Measurements from ENCODE around the gene SIRT7. TPM values are rescaled to one million over a fixed set of nuclear protein-coding genes. Genes with fewer than 3 reads are reported as not detected.
A peak's percentile ranks its signal among the peaks of the same experiment; 100 is the strongest.

SIRT7 gene
- polyA plus RNA-seq, 1 donor from 2014 or later: 31.6 TPM

DNA sequence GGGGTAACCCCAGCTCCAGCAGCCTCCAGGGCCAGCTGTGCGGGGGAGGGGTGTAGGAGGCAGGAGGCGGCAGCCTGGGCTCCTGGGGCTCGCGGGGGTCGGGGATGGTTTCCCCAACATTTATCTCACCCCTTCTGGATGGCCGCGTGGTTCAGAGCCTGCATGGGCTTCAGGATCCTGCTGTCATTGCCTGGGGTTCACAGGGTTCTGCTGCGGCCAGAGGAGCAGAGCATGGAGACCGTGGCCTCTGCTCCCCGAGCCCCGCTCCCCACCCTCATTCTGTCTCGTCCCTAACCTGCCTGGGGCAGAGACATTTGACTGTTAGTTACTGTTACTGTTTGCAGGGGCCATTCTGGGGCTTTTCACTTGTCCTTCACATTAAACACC lies 24.2 kb upstream of the SIRT7 start:
- Mint-ChIP-seq H3K4me1 (peaks cover 0 to 2% (median 0%) of the 10 kb centered on the region in 3 donors), H3K27ac (peak overlapping the region in 1 of 3 donors; percentile 73), H3K9me3 (no peaks in the 10 kb centered on the region)

DNA sequence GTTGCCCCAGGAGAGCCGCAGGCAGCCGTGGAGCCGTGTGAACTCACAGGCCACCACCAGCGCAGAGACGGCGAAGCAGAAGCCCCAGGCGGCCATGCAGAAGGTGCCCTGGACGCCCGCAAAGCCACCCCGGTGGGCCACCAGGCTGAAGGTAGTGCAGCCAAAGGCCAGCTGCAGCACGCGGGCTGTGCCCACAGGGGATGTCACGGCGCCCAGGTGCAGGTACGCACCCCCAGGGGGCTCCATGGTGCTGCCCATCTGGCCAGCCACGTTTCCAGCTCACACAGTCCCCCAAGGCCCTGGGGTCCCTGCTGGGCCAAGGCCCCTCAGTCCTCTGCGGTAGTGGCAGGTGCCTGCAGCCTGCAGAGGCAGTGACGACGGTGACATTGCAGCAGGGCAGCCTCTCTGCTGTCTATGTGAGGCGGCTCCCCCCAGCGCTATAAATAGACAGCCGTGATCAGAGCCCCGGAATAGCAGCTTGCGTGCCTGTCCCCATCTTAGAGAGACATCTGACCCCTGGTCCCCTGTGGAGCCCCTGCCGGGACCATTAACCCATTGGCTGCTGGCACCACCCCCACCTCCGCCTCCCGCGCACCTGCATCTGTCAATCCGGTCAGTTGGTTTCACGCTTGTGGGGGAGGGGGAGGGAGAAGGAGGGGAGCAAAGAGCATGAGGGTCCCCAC lies 23.6 kb upstream of the SIRT7 start:
- peaks cover 16% of the 10 kb centered on the region for H3K27me3 Mint-ChIP-seq
- H3K9me3 Mint-ChIP-seq: no peaks in the 10 kb centered on the region
- no peak overlapping the region for H3K27ac Mint-ChIP-seq
- no peaks in the 10 kb centered on the region for H3K36me3 Mint-ChIP-seq
- peaks cover 0 to 2% (median 0%) of the 10 kb centered on the region in 3 donors for H3K4me1 Mint-ChIP-seq
- H3K4me3 Mint-ChIP-seq: no peak overlapping the region

More for the DNA sequence above, 24.2 kb upstream of the SIRT7 start:
- Mint-ChIP-seq H3K36me3 (no peaks in the 10 kb centered on the region), H3K27me3 (peaks cover 16% of the 10 kb centered on the region), H3K4me3 (no peak overlapping the region)

DNA sequence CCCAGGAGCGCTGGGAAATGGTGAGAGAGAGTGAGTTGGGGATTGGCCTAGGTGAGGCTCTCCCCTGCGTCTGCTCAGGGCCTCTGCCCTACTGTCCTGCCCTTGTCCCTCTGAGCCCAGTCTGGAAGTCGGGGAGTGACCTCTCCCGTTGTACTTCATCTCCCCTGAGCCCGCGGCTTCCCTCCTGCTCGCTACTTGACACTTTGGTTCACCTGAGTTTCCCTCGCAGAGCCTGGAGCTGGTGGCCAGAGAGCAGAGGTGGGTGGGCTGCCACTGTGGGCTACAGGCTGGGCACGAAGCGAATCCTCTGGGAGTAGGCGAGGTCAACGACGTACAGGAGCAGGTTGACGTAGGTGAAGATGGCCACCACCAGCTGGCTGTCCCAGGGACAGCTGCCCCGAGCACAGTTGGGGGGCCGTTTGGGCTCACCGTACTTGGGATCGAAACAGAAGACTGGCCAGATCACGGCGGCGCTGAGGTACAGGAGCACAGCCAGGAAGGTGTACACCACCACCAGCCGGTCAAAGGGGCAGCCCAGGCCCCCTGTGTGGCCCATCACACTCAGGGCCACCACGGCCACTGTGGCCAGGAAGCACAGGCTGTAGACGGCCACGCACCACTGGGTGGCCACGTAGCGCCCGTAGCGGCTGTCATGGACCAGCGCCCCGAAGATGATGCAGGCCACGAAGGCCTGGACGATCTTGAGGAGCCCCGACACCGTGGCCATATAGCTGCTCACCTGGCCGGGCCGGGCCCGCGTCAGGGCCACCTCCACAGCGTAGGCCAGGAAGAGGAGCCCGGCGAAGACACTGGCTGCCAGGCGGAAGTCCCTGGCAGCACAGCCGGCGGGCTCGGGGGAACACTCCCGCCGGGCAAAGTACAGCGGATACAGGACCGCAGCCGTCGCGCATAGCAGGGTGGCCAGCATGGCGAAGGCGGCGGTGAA lies 22.8 kb upstream of the SIRT7 start:
- H3K4me1 Mint-ChIP-seq: peaks cover 0 to 2% (median 0%) of the 10 kb centered on the region in 3 donors
- peak overlapping the region in 1 of 3 donors; percentile 21 for H3K27ac Mint-ChIP-seq
- peaks cover 16% of the 10 kb centered on the region for H3K27me3 Mint-ChIP-seq
- peak overlapping the region in 1 of 4 donors; percentile 27 for H3K4me3 Mint-ChIP-seq
- H3K36me3 Mint-ChIP-seq: no peaks in the 10 kb centered on the region
- no peaks in the 10 kb centered on the region for H3K9me3 Mint-ChIP-seq

DNA sequence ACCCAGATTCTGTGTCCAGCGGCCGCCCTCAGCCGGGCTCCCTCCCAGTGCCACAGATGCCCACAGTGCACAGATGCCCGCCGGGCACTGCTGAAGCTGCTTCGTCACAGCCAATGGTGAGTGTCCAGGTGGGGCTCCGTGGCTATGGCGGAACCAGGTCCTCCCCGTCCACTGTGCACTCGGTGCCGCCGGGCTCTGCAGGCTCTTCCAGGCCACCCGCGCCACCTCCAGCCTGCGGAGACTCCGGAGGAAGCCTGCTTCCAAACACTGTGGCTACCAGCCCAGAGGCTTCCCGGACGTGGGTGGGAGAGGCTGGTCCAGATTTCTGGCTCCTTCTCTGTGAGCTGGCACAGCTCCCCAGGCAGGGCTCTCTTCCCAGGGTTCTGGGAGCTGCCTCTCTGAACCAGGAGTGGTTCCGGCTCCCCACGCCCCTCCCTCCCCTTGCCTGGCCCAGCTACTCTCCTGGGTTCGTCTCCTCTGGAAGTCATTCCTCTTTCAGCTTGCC lies 22.0 kb upstream of the SIRT7 start:
- H3K4me1 Mint-ChIP-seq: peaks cover 0 to 2% (median 0%) of the 10 kb centered on the region in 3 donors
- H3K9me3 Mint-ChIP-seq: no peaks in the 10 kb centered on the region
- peaks cover 16% of the 10 kb centered on the region for H3K27me3 Mint-ChIP-seq
- H3K4me3 Mint-ChIP-seq: no peak overlapping the region
- H3K27ac Mint-ChIP-seq: no peak overlapping the region
- H3K36me3 Mint-ChIP-seq: no peaks in the 10 kb centered on the region

DNA sequence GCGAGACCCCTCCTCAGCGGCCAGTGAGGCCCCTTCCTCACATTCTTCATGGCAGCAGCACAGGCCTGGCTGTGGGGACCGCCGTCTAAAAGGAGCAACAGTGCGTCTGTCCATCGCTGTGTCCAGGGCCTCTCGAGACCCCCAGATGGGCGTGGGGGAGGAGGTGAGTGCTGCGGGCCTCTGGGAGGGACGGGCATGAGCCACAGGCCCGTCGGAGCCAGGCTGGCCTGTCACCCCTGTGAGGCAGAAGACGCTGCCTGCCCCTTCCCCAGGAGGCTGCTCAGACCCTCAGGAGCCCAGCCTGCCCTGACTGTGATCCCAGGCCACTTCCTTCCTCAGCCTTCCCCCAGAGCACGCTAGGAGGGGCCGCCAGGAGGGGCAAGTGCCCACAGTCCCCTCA lies 21.2 kb upstream of the SIRT7 start:
- Mint-ChIP-seq H3K27ac (no peak overlapping the region), H3K4me3 (no peak overlapping the region), H3K9me3 (no peaks in the 10 kb centered on the region), H3K27me3 (peaks cover 16% of the 10 kb centered on the region), H3K36me3 (no peaks in the 10 kb centered on the region), H3K4me1 (peaks cover 0 to 2% (median 0%) of the 10 kb centered on the region in 3 donors)

DNA sequence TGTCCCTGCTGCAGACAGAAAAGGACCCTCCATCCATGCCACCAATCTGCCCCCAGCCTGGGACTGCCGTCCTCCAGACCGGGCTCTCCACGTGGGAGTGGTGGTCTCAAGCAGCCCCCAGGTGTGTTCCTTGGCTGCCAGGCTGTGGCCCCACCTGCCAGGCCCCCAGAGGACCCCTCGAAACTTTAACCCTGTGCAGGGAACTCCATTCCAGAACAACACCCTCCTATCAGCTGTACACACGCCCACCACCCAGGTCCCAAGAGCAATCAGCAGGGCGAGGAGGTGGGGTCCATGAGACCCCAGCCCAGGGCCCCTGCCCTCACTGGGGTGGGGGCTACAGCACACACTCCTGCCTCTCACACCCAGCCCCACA lies 17.7 kb upstream of the SIRT7 start:
- Mint-ChIP-seq H3K4me1 (peaks cover 0 to 4% (median 0%) of the 10 kb centered on the region in 3 donors), H3K4me3 (peak overlapping the region in 3 of 4 donors; percentile 67 to 78 (median 70)), H3K9me3 (no peaks in the 10 kb centered on the region), H3K27ac (peak overlapping the region in 1 of 3 donors; percentile 25), H3K27me3 (peaks cover 10% of the 10 kb centered on the region), H3K36me3 (no peaks in the 10 kb centered on the region)

DNA sequence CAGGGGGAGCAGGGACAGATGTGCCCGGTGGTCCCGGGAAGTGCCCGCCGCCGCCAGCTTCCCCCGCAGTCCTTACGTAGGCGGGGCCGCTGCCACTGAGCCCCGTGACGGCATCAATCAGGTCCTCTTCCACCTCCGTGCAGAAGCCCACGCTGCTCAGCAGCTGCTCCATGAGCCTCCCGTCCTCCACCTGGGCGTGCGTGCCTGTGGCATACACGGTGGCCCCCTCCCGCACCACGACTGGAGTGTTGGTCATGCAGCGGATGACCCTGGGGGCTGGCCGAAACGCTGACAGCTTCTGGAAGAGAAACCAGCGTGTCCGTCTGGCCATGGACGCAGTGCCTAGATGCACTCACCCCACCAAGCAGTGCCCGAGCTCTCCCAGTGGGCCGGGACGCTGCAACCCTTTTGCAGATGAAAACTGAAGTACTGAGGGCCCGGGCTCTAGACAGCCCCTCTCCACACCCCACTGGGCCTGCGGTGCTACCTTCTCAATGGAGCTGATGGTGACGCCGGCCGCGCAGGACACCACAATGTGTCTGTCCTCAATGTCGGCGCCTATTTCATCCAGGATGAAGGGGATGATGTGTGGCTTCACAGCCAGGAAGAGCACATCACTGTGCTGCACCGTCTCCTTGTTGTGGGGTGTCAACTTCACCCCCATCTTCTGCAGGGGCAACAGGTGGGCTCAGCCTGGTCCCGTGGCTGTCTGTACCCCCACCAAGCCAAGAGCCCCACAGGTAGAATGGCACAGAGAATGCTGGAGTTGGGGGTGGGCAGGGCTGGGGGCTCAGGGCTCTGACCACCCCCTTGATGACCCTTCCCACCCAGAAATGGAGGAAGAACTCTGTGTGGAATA lies 17.1 kb upstream of the SIRT7 start:
- H3K36me3 Mint-ChIP-seq: no peaks in the 10 kb centered on the region
- peak overlapping the region in 2 of 4 donors; percentile 55 to 67 for H3K4me3 Mint-ChIP-seq
- no peak overlapping the region for H3K27ac Mint-ChIP-seq
- H3K27me3 Mint-ChIP-seq: peaks cover 5% of the 10 kb centered on the region
- H3K9me3 Mint-ChIP-seq: no peaks in the 10 kb centered on the region
- peaks cover 0 to 4% (median 0%) of the 10 kb centered on the region in 3 donors for H3K4me1 Mint-ChIP-seq

DNA sequence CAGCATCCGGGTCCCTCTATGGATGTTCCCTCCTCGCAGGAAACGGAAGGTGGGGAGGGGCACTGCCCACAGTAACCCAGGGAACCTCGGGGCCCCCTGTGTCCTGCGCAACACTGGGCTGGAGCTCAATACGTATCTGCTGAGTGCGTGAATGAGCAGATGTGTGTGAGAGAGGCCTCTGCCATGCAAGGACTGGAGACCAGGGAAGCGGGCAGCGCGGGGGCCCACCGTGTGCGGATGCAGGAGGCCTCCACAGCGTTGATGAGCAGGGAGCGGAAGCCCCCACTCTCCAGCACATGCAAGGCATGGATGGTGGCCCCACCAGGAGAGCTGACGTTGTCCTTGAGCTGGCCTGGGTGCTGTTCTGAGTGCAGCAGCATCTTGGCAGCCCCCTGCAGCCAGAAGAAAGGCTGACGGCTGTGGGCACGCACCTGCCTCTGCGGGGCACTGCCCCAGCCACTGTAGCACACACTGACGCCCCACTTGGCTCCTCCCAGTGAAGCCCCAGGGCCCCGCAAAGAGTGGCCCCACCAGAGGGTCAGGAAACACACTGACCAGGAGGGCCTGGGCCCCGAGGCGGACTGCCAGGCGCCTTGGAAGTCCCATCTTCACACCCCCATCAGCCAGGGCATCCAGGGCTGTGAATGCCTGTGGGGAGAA lies 16.3 kb upstream of the SIRT7 start:
- H3K36me3 Mint-ChIP-seq: no peaks in the 10 kb centered on the region

DNA sequence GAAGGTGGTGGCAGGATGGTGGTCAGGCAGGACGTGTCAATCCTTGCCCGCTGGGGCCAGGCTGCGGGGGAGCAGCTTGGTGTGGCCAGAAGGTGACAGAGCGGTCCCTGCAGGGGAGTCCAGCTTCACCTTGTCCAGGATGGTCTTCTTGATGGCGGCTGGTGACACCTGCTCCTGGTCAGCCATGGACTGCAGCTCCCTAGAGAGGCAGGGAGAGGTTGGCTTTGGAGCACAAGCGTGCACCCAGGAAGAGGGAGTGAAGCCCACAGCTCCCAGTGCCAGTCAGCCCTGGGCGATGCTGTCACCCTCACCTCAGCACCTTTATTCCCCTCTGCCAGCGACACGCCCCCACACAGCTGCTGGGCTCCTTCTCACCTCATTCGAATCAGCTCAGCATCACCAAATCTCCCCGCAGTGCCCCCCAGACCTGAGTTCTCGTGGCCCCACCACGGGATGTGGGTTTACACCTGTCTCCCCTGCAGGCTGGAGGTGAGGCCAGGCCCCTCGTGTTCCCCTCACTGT lies 15.3 kb upstream of the SIRT7 start:
- no peak overlapping the region for H3K4me3 Mint-ChIP-seq
- peaks cover 0 to 4% (median 0%) of the 10 kb centered on the region in 3 donors for H3K4me1 Mint-ChIP-seq
- peaks cover 10% of the 10 kb centered on the region for H3K27me3 Mint-ChIP-seq
- no peaks in the 10 kb centered on the region for H3K36me3 Mint-ChIP-seq
- no peak overlapping the region for H3K27ac Mint-ChIP-seq
- no peaks in the 10 kb centered on the region for H3K9me3 Mint-ChIP-seq

More for the DNA sequence above, 16.3 kb upstream of the SIRT7 start:
- H3K4me3 Mint-ChIP-seq: peak overlapping the region in 1 of 4 donors; percentile 40
- no peak overlapping the region for H3K27ac Mint-ChIP-seq
- peaks cover 0 to 4% (median 0%) of the 10 kb centered on the region in 3 donors for H3K4me1 Mint-ChIP-seq
- no peaks in the 10 kb centered on the region for H3K9me3 Mint-ChIP-seq
- peaks cover 5% of the 10 kb centered on the region for H3K27me3 Mint-ChIP-seq

DNA sequence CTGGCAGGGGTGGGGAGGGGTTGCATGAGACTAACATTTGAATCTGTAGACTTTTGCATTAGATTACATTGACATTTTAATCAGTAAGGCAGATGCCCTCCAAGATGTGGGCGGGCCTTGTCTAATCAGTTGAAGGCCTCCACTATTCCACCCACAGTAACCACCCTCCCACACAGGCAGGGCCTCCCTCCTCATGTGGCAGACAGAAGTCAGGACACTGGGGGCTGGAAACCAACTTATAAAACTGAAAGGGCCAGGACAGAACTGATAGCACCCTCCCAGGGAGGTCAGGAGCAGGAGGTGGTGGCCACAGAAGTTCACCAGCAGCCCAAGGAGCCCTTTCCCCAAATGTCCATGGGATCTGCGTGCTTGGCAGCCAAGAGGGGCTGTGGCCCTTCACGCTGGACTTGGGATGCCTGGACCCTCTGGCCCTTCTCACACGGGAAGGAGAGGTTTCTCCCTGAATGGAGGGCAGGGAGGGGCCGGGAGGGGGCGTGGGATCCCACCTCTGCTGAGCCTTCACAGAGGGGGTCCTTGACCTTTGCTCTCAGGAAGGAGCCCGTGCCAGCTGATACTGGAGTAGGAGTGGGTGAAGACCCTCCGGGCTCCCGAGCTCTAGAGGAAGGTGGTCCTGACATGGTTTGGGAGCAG lies 14.5 kb upstream of the SIRT7 start:
- no peak overlapping the region for H3K27ac Mint-ChIP-seq
- no peaks in the 10 kb centered on the region for H3K9me3 Mint-ChIP-seq
- no peaks in the 10 kb centered on the region for H3K36me3 Mint-ChIP-seq
- H3K4me3 Mint-ChIP-seq: no peak overlapping the region
- peaks cover 0 to 3% (median 0%) of the 10 kb centered on the region in 3 donors for H3K4me1 Mint-ChIP-seq
- peaks cover 8% of the 10 kb centered on the region for H3K27me3 Mint-ChIP-seq

DNA sequence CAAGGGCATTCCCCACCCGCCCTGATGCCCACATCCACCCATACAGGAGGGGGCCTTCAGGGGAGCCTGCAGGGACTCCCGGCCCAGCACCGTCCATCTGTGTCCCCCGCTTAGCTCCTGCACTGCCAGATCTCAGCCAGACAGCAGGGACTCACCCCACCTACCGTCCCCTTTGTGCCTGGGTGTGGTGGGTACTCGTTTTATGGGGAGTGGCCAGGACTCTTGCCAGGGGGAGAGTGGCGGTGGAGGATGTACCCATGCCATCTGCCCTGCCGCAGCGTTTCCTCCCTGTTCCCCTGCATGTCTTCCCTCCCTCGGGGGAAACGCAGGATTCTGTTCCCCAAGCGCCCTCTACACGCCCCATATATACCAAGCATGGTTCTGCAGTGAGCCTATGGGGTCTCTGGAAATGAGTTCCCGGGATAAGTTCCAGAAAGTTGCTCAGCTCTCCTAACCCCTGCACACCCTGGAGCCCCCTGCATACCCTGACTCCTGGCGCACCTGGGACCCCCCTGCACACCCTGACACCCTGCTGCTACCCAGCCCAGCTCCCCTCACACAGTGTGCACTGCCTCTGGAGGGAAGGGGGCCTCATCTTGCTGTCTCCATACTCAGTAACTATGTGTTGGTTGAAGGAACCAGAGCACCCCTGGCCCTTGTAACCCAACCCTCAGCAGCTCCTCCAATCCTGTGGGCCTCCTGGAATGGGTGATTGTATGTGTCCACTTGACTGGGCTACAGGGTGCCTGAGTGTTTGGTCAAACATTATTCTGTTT lies 13.8 kb upstream of the SIRT7 start:
- no peaks in the 10 kb centered on the region for H3K9me3 Mint-ChIP-seq
- H3K27ac Mint-ChIP-seq: peak overlapping the region in 1 of 3 donors; percentile 25
- H3K36me3 Mint-ChIP-seq: no peaks in the 10 kb centered on the region
- H3K27me3 Mint-ChIP-seq: peaks cover 8% of the 10 kb centered on the region
- peaks cover 0 to 3% (median 0%) of the 10 kb centered on the region in 3 donors for H3K4me1 Mint-ChIP-seq
- peak overlapping the region in 1 of 4 donors; percentile 71 for H3K4me3 Mint-ChIP-seq

DNA sequence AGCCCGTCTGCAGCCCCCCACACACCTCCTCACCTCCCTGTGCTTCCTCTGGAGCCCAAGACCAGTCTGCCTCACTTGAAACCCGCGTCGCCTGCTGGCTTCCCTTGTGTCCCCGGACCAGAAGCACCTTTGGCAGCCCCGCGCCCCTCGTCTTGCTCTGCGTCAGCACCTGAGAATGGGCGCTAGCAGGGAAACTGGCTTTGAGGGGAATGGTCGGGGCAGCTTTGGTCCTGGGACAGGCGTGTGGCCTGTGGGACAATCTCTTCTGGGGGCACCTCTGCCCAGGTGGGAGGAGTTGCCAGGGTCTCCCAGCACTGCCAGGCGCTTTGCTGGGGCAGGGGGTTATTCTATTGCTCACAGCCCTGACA lies 13.2 kb upstream of the SIRT7 start:
- no peaks in the 10 kb centered on the region for H3K9me3 Mint-ChIP-seq
- H3K27me3 Mint-ChIP-seq: peaks cover 8% of the 10 kb centered on the region
- H3K4me3 Mint-ChIP-seq: peak overlapping the region in 1 of 4 donors; percentile 71
- peak overlapping the region in 2 of 3 donors; percentile 23 to 87 for H3K27ac Mint-ChIP-seq
- H3K4me1 Mint-ChIP-seq: peaks cover 4 to 6% (median 5%) of the 10 kb centered on the region in 3 donors
- no peaks in the 10 kb centered on the region for H3K36me3 Mint-ChIP-seq

All from IgD-negative memory B cell (primary cell).